Brain pericyte (primary cell): Measurements from ENCODE around the gene RAD51B.

Source experiments
- DNase-seq: peaks from one replicate; pipeline ENCODE4 v3.0.0-alpha.2; 2012; ENCODE audit warnings: low read depth, low spot score

RAD51B gene

GRCh38 chr14:68379510-68380328 is 560.1 kb downstream of the RAD51B start:
- no peak for DNase-seq

DNA sequence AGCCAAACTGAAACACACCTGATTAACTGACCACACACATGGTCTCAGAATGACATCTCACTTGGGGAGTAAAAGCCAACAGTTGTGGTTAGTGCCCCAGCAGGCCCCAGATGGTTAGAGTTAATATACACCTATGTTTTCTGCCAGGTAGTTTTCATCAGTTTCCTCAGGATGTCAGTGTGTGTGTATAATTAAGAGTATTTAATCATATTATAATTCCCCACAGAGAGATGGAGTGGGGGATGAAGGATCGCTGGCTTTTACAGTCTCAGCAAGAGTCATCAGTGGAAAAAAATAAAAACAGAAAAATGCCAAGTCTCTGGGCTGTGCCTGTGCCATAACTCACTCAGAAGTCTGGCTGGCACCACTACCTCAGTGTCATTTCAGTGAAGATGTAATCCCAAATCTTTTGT is 560.8 kb downstream of the RAD51B start:
- DNase-seq: no peak

- no peak for DNase-seq
Observed at GRCh38 chr14:68384335-68384734, 564.8 kb downstream of the RAD51B start.

GRCh38 chr14:68384881-68385280 is 565.3 kb downstream of the RAD51B start:
- no peak for DNase-seq

DNA sequence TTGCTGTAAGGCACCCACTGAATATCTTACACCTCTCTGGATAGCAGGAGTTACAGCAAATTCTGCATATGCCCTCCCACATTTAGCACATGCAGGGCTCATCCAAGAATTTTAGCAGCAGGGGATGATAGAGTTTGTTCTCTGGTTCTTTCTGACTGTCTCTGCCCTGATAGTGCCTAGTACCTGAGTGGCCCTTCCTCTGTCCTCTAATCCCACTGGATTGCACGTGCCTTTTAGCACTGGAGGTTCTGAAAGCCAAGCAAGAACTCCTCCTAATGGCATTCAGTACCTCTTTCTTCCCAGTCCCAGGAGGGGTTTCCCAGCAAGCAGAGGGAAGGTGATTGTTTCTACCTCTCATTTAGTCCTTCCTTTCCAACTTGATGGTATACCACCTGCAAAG is 566.9 kb downstream of the RAD51B start:
- no peak for DNase-seq

DNA sequence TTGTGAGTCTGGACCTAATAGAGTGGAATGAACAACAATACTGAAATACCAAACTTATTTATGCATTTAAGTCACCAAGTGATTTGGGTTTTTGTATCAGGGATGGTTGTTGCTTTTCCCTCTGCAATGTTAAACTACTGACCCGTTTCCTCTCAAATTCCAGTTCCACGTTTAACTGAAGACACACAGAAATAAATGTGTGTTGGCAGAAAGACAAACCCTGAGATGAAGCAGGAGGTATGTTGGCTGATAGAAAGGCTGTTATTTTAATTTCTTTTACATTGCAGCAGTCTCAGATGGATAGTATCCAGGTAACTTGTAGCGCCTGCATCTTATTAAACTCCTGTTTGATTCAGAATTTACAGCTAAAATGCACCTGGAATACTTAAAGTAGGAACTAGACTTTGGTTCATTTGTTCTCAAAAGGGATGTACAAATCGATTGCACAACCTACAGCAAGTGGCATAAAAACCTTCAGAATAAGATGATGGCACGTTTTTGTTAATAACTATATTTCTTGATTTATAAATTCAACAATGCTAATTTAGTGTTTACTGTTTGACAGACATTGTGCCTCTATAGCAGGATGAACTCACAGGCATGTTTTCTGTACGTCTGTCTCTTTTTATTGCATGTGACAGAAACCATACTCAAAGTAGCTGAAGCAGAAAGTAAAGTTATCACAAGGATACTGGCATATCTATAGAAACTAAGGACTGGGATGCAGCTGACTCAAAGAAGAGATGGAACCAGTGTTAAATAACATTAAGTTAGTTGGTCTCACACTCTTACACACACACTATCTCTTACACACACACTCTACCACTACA is 567.6 kb downstream of the RAD51B start:
- DNase-seq: no peak

GRCh38 chr14:68389943-68390342 is 570.4 kb downstream of the RAD51B start:
- no peak for DNase-seq

DNA sequence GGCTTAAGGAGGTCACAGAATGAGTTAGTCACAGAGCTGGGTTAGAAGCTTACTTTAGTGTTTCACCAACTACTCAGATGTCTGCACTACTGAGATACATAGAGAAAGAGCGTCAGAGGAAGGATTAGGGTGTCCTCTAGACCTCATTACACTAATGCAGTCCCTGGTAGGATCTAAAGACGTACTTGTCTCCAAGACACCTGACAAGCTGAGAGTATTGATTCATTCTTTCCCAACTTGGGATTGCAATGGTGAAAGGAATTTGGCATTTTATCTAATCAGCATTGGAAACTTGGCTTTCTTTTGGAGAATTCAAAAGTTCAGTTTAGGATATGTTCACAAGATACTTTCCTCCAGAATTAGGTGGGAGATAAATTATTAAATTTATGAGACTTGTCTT is 571.2 kb downstream of the RAD51B start:
- no peak for DNase-seq

GRCh38 chr14:68391311-68392014 is 571.9 kb downstream of the RAD51B start:
- peak; percentile 15 for DNase-seq

GRCh38 chr14:68392393-68393141 is 573.0 kb downstream of the RAD51B start:
- DNase-seq: no peak

GRCh38 chr14:68393259-68393658 is 573.7 kb downstream of the RAD51B start:
- DNase-seq: no peak

GRCh38 chr14:68394118-68394763 is 574.7 kb downstream of the RAD51B start:
- DNase-seq: no peak

DNA sequence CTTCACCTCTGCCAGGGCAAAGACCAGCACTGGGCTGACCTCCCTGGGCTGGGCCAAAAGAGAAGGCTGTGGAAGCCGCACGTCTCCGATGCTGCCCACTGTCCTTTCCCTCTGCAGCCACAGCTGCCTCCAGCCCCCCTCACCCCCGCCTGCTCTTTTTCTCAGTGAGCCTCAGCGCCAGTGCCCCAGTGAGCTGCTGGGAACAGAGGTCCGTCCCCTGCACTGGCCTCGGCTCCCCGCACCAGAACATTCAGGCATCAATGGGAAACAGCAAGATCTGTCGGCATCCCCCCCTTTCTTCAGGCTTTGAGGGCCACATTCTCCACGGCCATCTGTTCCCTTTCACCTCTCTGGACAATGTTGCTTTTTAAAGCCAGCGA is 575.2 kb downstream of the RAD51B start:
- DNase-seq: no peak

GRCh38 chr14:68395604-68396003 is 576.0 kb downstream of the RAD51B start:
- DNase-seq: no peak

DNA sequence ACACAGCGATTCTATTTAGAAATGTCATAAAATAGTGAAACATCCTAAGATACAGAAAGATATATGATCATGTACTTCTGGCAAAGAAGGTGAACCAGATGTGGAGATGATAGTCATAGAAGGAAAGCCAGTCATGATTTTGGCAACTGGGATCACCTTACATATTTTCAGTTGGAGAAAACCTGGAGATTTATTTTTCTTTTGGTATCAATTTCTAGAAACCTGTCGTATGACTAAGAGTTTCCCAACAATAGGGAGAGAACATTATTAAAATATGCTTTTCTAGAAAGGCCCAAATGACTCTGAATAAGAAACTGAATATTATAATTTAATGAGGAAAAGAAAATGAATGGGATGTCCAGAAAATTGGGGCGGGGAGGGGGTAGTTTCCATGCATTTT is 576.9 kb downstream of the RAD51B start:
- DNase-seq: no peak

DNA sequence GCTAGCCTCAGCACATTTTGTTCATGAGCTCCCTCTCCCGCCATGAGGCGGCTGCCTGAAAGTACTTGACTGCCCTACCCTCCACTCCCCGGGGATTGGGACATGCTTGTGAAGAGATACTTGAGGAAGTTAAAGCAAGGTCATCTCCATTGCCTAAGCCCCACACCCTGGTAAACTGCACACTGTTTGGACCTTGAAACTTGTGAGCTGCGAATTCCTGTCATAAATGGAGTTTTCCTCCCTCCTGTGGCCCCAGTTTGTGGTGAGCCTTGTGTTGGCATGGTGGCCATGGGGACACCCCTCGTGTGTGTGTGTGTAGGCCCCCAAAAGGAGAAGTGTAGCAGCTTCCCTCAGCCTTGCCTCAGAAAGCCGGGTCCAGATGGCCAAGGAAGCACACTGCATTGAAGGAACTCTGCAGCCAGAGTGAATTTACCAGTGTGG is 577.8 kb downstream of the RAD51B start:
- no peak for DNase-seq

DNA sequence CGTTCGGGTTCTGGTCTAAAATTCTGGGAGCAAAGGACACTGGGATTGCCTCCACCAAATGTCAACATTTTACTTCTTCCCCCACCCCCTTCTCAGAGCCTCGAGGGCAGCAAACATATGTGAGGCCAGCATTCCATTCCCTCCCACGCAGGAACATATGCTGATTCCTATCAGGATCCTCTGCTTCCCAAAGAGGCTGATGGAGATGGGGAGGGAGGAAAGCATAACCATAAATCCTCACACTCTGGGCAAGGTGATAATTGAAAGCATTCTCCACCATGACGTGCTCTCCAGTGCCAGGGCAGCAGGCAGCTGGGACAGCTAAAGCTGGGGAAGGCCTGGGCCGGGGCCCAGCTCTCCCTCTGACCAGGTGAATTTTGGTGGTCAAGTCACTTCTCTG is 578.2 kb downstream of the RAD51B start:
- no peak for DNase-seq

DNA sequence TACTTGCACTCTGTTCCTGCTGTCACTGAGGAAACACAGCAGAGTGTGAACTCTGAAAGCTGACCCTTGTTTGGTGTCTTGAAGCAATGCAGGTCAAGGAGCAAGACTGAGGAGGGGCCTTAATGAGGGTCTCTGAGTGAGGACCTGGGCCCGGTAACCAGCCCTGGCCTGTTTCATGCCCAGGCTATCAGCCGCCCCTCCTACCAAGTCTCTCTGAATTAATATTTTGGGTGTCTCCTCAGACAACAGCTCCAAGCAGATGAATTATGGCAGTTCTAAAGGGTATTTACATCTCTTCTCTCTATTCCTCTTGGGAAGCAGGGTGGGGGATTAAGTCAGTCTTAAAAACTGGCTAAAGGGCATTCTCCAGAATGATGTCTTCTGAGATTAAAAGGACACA is 578.8 kb downstream of the RAD51B start:
- no peak for DNase-seq

GRCh38 chr14:68399971-68400370 is 580.4 kb downstream of the RAD51B start:
- no peak for DNase-seq

- no peak for DNase-seq
Observed at GRCh38 chr14:68401317-68401716, 581.7 kb downstream of the RAD51B start.

DNA sequence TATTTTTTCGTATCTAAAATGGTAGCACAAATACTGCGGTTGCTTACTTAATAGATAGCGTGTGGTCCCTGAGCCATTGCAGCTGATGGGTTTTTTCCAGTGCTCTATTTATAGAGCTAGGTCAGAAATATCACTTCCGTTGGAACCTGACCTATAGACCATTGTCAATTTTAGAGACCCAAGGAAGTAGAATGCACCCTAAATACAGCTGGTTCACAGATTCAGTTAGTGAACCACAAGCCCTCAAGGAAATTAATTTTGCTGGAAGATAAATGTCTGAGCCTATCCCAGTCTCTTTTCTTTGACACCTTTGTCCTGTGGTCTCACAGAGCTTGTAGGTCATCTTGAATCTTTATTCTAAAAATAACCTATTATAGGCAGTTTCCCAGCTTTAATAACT is 582.3 kb downstream of the RAD51B start:
- no peak for DNase-seq
